HEK293 (cell line): ENCODE data around the gene IL17RB.
A peak's percentile ranks its signal among the peaks of the same experiment; 100 is the strongest.

ENCODE experiments used
- CTCF ChIA-PET: fragments of 350-600 bp; formaldehyde crosslinking; extraction: SDS; loops from one replicate; lab custom pipeline; 2021; ENCODE audit warnings: antibody characterized with exemption; lab: Yijun Ruan, JAX
- POLR2A ChIA-PET: fragments of 300-600 bp; formaldehyde crosslinking; extraction: SDS; loops from one replicate; lab custom pipeline; 2020; ENCODE audit warnings: antibody characterized with exemption, inconsistent platforms; lab: Yijun Ruan, JAX
- H3K27ac ChIP-seq: fragments of 200-500 bp; sonication (Bioruptor generic); 2 replicates; pipeline ENCODE4 v1.5.1; 2014; ENCODE audit warnings: low read depth, low read length, control low read depth, inconsistent platforms; ENCODE audit errors: extremely low read depth
- H3K36me3 ChIP-seq, 2 experiments: fragments of 200-500 bp in 1 of 2; sonication (Bioruptor generic) in 1 of 2; 1 replicate in 1 of 2; 2 replicates in 1 of 2; pipeline ENCODE4 v1.5.1; 2014 to 2017; ENCODE audit warnings: inconsistent platforms in 2 of 2, low read length in 2 of 2; ENCODE audit not compliant: control insufficient read depth in 2 of 2, insufficient read depth in 1 of 2
- H3K4me1 ChIP-seq: fragments of 200-500 bp; sonication (Bioruptor generic); 2 replicates; pipeline ENCODE4 v1.5.1; 2014; ENCODE audit warnings: mild to moderate bottlenecking, low read length, inconsistent platforms; ENCODE audit not compliant: control insufficient read depth, insufficient read depth
- H3K4me3 ChIP-seq: 2 replicates; pipeline ENCODE4 v1.5.1; 2011; ENCODE audit warnings: low read depth, mild to moderate bottlenecking, control low read depth, low read length, moderate library complexity
- H3K9me3 ChIP-seq: fragments of 200-500 bp; sonication (Bioruptor generic); 2 replicates; pipeline ENCODE4 v1.5.1; 2014; ENCODE audit warnings: low read depth, low read length, inconsistent platforms; ENCODE audit not compliant: control insufficient read depth, insufficient read depth
- GLI2 ChIP-seq: fragments of 450-650 bp; formaldehyde crosslinking; IDR thresholded peaks from 2 replicates; pipeline ENCODE4; 2017; ENCODE audit warnings: missing biosample characterization, missing genetic modification characterization, low read depth, borderline replicate concordance
- HOXA7 ChIP-seq: sonication (generic); formaldehyde crosslinking; IDR thresholded peaks from 2 replicates; pipeline ENCODE4 v1.8.1; 2022; ENCODE audit warnings: missing genetic modification reagents, borderline replicate concordance
- HOXC10 ChIP-seq: sonication (generic); formaldehyde crosslinking; IDR thresholded peaks from 2 replicates; pipeline ENCODE4 v1.8.1; 2023; ENCODE audit warnings: mild to moderate bottlenecking, missing genetic modification reagents
- REPIN1 ChIP-seq: fragments of 450-650 bp; formaldehyde crosslinking; IDR thresholded peaks from 2 replicates; pipeline ENCODE4 v1.5.1; 2017; ENCODE audit warnings: missing biosample characterization, missing genetic modification characterization, low read depth
- SCRT1 ChIP-seq: fragments of 450-650 bp; formaldehyde crosslinking; IDR thresholded peaks from 2 replicates; pipeline ENCODE4 v1.5.1; 2016; ENCODE audit warnings: missing biosample characterization, missing genetic modification characterization, borderline replicate concordance
- ZBTB7A ChIP-seq: fragments of 450-650 bp; formaldehyde crosslinking; IDR thresholded peaks from 2 replicates; pipeline ENCODE4 v1.5.1; 2016; ENCODE audit warnings: low read depth, missing biosample characterization, missing genetic modification characterization
- ZNF121 ChIP-seq: fragments of 450-650 bp; formaldehyde crosslinking; IDR thresholded peaks from 2 replicates; pipeline ENCODE4 v1.5.1; 2016; ENCODE audit warnings: missing biosample characterization, missing genetic modification characterization
- ZNF138 ChIP-seq: fragments of 450-650 bp; formaldehyde crosslinking; IDR thresholded peaks from 2 replicates; pipeline ENCODE4 v1.5.1; 2016; ENCODE audit warnings: missing biosample characterization, missing genetic modification characterization, borderline replicate concordance
- ZNF184 ChIP-seq: fragments of 450-650 bp; IDR thresholded peaks from 2 replicates; pipeline ENCODE4 v1.5.1; 2018; ENCODE audit warnings: missing biosample characterization, mild to moderate bottlenecking, missing genetic modification characterization
- ZNF248 ChIP-seq: fragments of 450-650 bp; formaldehyde crosslinking; IDR thresholded peaks from 2 replicates; pipeline ENCODE4 v1.5.1; 2017; ENCODE audit warnings: missing biosample characterization, missing genetic modification characterization
- ZNF302 ChIP-seq: fragments of 450-650 bp; formaldehyde crosslinking; IDR thresholded peaks from 2 replicates; pipeline ENCODE4 v1.5.1; 2016; ENCODE audit warnings: missing biosample characterization, missing genetic modification characterization, low read depth
- ZNF416 ChIP-seq: fragments of 450-650 bp; formaldehyde crosslinking; IDR thresholded peaks from 2 replicates; pipeline ENCODE4 v1.5.1; 2016; ENCODE audit warnings: missing biosample characterization, missing genetic modification characterization
- ZNF48 ChIP-seq: fragments of 450-650 bp; formaldehyde crosslinking; IDR thresholded peaks from 2 replicates; pipeline ENCODE4 v1.5.1; 2016; ENCODE audit warnings: missing biosample characterization, missing genetic modification characterization
- ZNF514 ChIP-seq: fragments of 450-650 bp; formaldehyde crosslinking; IDR thresholded peaks from 2 replicates; pipeline ENCODE4 v1.5.1; 2016; ENCODE audit warnings: missing biosample characterization, missing genetic modification characterization
- ZNF623 ChIP-seq: fragments of 450-650 bp; formaldehyde crosslinking; IDR thresholded peaks from 2 replicates; pipeline ENCODE4 v1.5.1; 2016; ENCODE audit warnings: missing biosample characterization, missing genetic modification characterization
- ZNF629 ChIP-seq: fragments of 450-650 bp; formaldehyde crosslinking; IDR thresholded peaks from 2 replicates; pipeline ENCODE4 v1.5.1; 2017; ENCODE audit warnings: missing biosample characterization, missing genetic modification characterization
- ZNF664 ChIP-seq: fragments of 450-650 bp; formaldehyde crosslinking; IDR thresholded peaks from 2 replicates; pipeline ENCODE4 v1.5.1; 2016; ENCODE audit warnings: missing biosample characterization, missing genetic modification characterization
- ZNF792 ChIP-seq: fragments of 450-650 bp; formaldehyde crosslinking; IDR thresholded peaks from 2 replicates; pipeline ENCODE4 v1.5.1; 2016; ENCODE audit warnings: missing biosample characterization, missing genetic modification characterization
- TF ChIP-seq, protein P1 (sequence below): fragments of 450-650 bp; formaldehyde crosslinking; IDR thresholded peaks from 2 replicates; pipeline ENCODE4 v1.5.1; 2016; ENCODE audit warnings: missing biosample characterization, missing genetic modification characterization
- TF ChIP-seq, protein P2 (sequence below): fragments of 450-650 bp; formaldehyde crosslinking; IDR thresholded peaks from 2 replicates; pipeline ENCODE4 v1.5.1; 2016; ENCODE audit warnings: missing biosample characterization, missing genetic modification characterization, borderline replicate concordance
- TF ChIP-seq, protein P3 (sequence below): sonication (generic); formaldehyde crosslinking; IDR thresholded peaks from 2 replicates; pipeline ENCODE4 v1.8.1; 2022; ENCODE audit warnings: mild to moderate bottlenecking, moderate library complexity, missing genetic modification reagents
- TF ChIP-seq, protein P4 (sequence below): fragments of 450-650 bp; formaldehyde crosslinking; IDR thresholded peaks from 2 replicates; pipeline ENCODE4 v1.5.1; 2016; ENCODE audit warnings: missing biosample characterization, missing genetic modification characterization
- TF ChIP-seq, protein P5 (sequence below): fragments of 450-650 bp; formaldehyde crosslinking; IDR thresholded peaks from 2 replicates; pipeline ENCODE4 v1.5.1; 2016; ENCODE audit warnings: missing biosample characterization, missing genetic modification characterization

IL17RB gene

DNA sequence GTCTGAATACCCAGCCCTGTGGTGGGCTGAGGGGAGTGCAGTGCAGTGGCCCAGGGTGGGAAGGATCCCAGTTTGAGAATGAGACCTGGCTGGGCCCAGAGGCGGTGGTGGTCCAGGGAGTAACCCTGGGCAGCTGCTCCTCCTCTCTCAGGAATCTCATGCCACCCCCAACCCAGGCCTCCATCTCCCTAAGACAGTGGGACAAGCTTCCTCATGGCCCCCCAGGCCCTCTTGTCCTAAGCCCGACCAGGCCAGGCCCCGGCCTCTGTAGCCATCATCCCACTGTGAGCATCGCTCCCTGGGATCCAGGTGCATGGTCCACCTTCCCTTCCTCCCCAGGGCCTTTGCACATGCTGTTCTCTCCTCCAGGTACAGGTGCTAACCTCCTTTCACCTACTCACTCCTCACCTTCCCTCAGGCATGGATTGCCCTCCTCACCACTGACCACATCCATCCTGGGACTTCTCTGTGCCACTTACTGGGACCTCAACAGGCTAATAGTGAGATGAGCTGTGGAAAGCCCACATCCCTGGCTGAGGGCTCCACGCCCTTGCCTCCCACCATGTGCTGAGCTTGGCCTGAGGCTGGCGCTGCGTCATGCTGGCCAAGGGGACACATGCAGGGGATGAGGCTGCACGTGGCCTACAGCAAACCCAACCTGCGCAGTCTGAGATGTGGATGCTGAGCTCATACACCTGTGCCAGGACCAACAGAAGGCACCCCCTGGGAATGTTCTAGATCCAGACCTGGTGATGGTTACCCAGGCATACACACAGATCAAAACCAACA is 10.1 kb upstream of the IL17RB start:
- Histone ChIP-seq H3K4me1 (no peaks in the 10 kb centered on the region), H3K36me3 (peaks cover 0 to 44% of the 10 kb centered on the region in 2 experiments; a peak in 1 of 3 replicates), H3K27ac (no peak overlapping the region), H3K4me3 (no peak overlapping the region)
- CTCF ChIA-PET: no interaction called here
- POLR2A ChIA-PET: no interaction called here
- TF ChIP-seq, protein P1, sequence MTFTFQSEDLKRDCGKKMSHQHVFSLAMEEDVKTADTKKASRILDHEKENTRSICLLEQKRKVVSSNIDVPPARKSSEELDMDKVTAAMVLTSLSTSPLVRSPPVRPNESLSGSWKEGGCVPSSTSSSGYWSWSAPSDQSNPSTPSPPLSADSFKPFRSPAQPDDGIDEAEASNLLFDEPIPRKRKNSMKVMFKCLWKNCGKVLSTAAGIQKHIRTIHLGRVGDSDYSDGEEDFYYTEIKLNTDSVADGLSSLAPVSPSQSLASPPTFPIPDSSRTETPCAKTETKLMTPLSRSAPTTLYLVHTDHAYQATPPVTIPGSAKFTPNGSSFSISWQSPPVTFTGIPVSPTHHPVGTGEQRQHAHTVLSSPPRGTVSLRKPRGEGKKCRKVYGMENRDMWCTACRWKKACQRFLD (tag by site-specific recombination): no peak
- TF ChIP-seq ZNF416 (tag by site-specific recombination): no peak
- TF ChIP-seq, protein P2, sequence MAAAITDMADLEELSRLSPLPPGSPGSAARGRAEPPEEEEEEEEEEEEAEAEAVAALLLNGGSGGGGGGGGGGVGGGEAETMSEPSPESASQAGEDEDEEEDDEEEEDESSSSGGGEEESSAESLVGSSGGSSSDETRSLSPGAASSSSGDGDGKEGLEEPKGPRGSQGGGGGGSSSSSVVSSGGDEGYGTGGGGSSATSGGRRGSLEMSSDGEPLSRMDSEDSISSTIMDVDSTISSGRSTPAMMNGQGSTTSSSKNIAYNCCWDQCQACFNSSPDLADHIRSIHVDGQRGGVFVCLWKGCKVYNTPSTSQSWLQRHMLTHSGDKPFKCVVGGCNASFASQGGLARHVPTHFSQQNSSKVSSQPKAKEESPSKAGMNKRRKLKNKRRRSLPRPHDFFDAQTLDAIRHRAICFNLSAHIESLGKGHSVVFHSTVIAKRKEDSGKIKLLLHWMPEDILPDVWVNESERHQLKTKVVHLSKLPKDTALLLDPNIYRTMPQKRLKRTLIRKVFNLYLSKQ (tag by site-specific recombination): no peak
- TF ChIP-seq ZNF623: peak; percentile 83
- no peak for TF ChIP-seq ZNF48 (tag by site-specific recombination)
- TF ChIP-seq, all 188 proteins: peak for 1
- no peaks in the 10 kb centered on the region for H3K9me3 ChIP-seq

DNA sequence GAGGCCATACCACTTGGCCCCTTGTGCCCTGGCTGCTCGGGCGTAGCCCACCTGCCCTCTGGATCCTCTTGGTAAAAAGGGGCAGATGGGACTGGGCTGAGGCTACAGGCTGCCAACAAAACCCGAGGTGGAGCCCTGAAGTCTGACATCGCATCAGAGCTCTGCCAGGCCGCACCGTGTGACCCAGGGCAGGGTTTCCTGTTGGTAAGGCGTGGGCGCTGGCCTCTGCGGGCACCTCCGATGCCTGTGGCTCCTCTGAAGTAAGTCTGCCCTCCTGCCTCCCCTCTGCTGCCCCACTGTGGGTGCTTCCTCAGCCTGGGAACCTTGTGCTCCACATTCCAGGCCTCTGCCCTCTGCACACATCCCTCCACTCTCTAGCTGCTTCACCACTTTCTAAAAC is 9.0 kb upstream of the IL17RB start:
- CTCF ChIA-PET: no interaction called here
- Histone ChIP-seq H3K36me3 (peaks cover 0 to 44% of the 10 kb centered on the region in 2 experiments; a peak in 1 of 3 replicates), H3K4me1 (no peaks in the 10 kb centered on the region), H3K9me3 (no peaks in the 10 kb centered on the region), H3K4me3 (no peak overlapping the region), H3K27ac (no peak overlapping the region)
- TF ChIP-seq ZNF184 (tag by site-specific recombination): no peak
- no peak for TF ChIP-seq REPIN1 (tag by site-specific recombination)
- TF ChIP-seq HOXC10 (CRISPR knock-in tag): no peak
- POLR2A ChIA-PET: no interaction called here

DNA sequence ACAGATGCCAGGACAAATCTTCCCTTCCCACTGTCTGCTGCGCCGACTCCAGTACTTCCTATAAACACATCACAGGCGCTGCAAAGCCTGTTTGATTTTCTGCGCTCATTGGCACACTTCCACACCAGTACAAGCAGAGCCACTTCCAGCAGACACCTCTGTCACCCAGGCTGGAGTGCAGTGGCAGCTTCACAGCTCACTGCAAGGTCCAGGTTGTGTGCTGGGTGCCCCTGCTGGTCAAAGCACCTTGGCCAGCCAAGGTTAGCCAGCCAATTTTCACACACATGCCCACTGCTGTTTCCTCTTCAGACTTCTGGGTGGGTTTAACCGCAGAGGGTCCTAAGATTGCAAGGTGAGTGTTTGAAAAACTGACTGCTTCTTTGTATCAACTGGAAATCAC is 5.1 kb upstream of the IL17RB start:
- ChIA-PET POLR2A (no interaction called here), CTCF (no interaction called here)
- Histone ChIP-seq H3K4me3 (no peak overlapping the region), H3K4me1 (no peaks in the 10 kb centered on the region), H3K9me3 (no peaks in the 10 kb centered on the region), H3K27ac (no peak overlapping the region), H3K36me3 (peaks cover 0 to 26% of the 10 kb centered on the region in 2 experiments; a peak in 1 of 3 replicates)
- TF ChIP-seq, protein P3, sequence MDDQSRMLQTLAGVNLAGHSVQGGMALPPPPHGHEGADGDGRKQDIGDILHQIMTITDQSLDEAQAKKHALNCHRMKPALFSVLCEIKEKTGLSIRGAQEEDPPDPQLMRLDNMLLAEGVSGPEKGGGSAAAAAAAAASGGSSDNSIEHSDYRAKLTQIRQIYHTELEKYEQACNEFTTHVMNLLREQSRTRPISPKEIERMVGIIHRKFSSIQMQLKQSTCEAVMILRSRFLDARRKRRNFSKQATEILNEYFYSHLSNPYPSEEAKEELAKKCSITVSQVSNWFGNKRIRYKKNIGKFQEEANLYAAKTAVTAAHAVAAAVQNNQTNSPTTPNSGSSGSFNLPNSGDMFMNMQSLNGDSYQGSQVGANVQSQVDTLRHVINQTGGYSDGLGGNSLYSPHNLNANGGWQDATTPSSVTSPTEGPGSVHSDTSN: no peak
- TF ChIP-seq, protein P4, sequence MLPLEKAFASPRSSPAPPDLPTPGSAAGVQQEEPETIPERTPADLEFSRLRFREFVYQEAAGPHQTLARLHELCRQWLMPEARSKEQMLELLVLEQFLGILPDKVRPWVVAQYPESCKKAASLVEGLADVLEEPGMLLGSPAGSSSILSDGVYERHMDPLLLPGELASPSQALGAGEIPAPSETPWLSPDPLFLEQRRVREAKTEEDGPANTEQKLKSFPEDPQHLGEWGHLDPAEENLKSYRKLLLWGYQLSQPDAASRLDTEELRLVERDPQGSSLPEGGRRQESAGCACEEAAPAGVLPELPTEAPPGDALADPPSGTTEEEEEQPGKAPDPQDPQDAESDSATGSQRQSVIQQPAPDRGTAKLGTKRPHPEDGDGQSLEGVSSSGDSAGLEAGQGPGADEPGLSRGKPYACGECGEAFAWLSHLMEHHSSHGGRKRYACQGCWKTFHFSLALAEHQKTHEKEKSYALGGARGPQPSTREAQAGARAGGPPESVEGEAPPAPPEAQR (tag by site-specific recombination): no peak
- no peak for TF ChIP-seq ZNF629 (tag by site-specific recombination)
- TF ChIP-seq GLI2: no peak
- TF ChIP-seq ZNF302 (tag by site-specific recombination): no peak
- TF ChIP-seq HOXA7 (CRISPR knock-in tag): no peak
- TF ChIP-seq ZNF664 (tag by site-specific recombination): no peak
- TF ChIP-seq ZNF248 (tag by site-specific recombination): no peak
- no peak for TF ChIP-seq ZNF514 (tag by site-specific recombination)
- no peak for TF ChIP-seq ZNF792
- TF ChIP-seq ZNF623: no peak
- TF ChIP-seq ZNF138: no peak
- no peak for TF ChIP-seq SCRT1
- TF ChIP-seq ZBTB7A: no peak
- TF ChIP-seq, protein P5, sequence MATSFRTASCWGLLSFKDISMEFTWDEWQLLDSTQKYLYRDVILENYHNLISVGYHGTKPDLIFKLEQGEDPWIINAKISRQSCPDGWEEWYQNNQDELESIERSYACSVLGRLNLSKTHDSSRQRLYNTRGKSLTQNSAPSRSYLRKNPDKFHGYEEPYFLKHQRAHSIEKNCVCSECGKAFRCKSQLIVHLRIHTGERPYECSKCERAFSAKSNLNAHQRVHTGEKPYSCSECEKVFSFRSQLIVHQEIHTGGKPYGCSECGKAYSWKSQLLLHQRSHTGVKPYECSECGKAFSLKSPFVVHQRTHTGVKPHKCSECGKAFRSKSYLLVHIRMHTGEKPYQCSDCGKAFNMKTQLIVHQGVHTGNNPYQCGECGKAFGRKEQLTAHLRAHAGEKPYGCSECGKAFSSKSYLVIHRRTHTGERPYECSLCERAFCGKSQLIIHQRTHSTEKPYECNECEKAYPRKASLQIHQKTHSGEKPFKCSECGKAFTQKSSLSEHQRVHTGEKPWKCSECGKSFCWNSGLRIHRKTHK: no peak
- no peak for TF ChIP-seq ZNF121 (tag by site-specific recombination)
